ENCODE measurements around the gene NIPA2.

Gene NIPA2

DNA sequence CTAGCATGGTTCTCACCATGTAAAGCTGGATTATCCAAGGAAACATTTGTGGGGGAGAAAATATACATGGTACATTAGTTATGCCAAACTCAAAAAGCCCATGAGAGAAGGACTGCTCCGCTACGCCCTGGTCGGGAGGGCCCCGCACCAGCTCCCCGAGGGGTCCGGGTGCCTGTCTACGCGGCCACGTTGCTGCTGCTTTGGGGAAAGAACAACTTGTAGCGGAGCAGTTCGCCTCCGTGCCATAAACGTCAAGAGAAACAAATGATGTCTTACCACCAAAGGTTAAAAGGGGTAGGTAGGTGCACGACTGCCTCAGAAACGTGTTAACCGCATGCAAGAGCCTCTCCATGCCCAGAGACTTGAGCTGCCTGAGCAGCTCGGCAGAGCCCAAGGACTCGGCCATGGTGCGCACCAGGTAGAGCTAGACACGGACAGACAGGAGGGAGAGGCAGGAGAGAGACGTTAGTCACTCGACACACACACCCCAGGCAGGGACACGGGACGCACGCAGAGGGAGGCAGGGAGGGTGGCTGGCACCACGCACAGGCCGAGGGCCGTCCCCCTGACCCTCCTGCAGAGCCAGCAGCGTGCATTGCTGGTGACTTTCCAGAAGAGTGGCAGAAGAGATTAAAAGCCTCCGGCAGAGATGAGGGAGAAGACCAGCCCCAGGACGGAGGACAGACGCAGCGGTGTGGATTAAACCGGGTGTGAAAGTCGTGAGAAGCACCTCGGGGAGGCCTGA lies 78.3 kb downstream of the NIPA2 start:
- TF ChIP-seq, protein P1, sequence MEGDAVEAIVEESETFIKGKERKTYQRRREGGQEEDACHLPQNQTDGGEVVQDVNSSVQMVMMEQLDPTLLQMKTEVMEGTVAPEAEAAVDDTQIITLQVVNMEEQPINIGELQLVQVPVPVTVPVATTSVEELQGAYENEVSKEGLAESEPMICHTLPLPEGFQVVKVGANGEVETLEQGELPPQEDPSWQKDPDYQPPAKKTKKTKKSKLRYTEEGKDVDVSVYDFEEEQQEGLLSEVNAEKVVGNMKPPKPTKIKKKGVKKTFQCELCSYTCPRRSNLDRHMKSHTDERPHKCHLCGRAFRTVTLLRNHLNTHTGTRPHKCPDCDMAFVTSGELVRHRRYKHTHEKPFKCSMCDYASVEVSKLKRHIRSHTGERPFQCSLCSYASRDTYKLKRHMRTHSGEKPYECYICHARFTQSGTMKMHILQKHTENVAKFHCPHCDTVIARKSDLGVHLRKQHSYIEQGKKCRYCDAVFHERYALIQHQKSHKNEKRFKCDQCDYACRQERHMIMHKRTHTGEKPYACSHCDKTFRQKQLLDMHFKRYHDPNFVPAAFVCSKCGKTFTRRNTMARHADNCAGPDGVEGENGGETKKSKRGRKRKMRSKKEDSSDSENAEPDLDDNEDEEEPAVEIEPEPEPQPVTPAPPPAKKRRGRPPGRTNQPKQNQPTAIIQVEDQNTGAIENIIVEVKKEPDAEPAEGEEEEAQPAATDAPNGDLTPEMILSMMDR (conservative IDR thresholded peaks at IDR 0.05; ENCODE audit: low read depth, low read length) = no peak

DNA sequence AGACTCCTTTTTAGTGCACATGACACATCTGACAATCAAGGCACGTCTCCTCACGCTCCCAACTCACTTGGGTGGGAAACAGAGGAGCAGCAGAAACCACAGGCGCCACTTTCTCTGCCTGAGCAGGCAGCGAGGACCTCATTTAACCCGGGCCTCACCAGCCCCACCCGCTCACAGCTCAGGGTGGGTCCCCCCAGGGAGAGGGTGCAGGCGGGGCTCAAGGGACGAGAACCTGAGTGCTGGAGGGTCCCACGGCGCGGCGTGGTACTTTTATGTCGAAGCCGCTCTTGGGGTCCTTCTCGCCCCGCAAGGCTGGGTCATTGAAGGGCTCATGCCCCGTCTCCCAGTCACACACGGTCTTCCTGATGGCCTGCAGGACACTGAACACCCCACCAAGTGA lies 79.1 kb downstream of the NIPA2 start:
- TF ChIP-seq, protein P1 (conservative IDR thresholded peaks at IDR 0.05; ENCODE audit: low read depth, low read length) = no peak
- no peak overlapping the region for H3K4me3 ChIP-seq (ENCODE audit: low read depth, low read length)
- no peak for DNase-seq (ENCODE audit: low read depth)

More for the DNA sequence above, 78.3 kb downstream of the NIPA2 start:
- no peak for DNase-seq (ENCODE audit: low read depth)
- H3K4me3 ChIP-seq (ENCODE audit: low read depth, low read length) = no peak overlapping the region
